GM12875 (cell line): ENCODE results near the gene DNAAF5.

Experiments used
- H3K4me3 ChIP-seq: one replicate; pipeline ENCODE4 v1.5.1; 2011; ENCODE audit warnings: low read depth, low read length, control low read depth
- TF ChIP-seq, protein P1 (sequence below): IDR thresholded peaks from 2 replicates; pipeline ENCODE4 v1.5.1; 2011; ENCODE audit warnings: low read depth, mild to moderate bottlenecking, control low read depth, inconsistent platforms, low read length, moderate library complexity, borderline replicate concordance; ENCODE audit not compliant: insufficient read depth

The DNAAF5 gene

DNA sequence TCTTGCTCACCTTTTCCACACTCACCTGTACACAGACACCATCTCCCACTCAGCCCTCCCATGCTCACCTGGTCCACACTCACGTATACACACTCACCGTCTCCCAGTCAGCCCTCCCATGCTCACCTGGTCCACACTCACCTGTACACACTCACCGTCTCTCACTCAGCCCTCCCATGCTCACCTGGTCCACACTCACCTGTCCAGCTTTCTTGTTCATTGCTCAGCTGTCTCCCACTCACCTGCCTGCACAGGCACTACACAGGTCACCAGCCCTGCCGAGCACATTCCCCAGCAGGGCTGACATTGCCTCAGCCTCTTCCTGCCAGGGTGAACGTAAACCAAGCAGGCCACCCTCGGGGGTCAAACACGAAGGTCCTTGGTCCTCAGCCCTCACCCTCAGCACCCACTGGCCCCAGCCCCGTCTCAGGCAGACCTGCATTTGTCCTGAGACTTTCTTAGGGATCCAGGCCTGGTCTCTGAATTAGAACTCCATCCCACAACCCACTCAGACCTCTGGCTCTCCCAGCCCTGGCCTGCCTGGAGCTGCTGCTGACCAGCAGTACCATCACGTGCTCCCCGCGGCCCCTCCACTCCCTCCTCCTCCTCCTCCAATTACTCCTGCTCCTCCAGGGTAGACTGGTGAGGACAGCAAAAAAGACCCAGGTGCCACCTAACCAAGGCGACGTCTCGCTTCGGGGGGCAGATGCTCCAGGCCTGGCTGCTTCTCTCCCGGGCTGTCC, 12.8 kb upstream of the DNAAF5 start:
- TF ChIP-seq, protein P1, sequence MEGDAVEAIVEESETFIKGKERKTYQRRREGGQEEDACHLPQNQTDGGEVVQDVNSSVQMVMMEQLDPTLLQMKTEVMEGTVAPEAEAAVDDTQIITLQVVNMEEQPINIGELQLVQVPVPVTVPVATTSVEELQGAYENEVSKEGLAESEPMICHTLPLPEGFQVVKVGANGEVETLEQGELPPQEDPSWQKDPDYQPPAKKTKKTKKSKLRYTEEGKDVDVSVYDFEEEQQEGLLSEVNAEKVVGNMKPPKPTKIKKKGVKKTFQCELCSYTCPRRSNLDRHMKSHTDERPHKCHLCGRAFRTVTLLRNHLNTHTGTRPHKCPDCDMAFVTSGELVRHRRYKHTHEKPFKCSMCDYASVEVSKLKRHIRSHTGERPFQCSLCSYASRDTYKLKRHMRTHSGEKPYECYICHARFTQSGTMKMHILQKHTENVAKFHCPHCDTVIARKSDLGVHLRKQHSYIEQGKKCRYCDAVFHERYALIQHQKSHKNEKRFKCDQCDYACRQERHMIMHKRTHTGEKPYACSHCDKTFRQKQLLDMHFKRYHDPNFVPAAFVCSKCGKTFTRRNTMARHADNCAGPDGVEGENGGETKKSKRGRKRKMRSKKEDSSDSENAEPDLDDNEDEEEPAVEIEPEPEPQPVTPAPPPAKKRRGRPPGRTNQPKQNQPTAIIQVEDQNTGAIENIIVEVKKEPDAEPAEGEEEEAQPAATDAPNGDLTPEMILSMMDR, result no peak
- no peak overlapping the region for H3K4me3 ChIP-seq

DNA sequence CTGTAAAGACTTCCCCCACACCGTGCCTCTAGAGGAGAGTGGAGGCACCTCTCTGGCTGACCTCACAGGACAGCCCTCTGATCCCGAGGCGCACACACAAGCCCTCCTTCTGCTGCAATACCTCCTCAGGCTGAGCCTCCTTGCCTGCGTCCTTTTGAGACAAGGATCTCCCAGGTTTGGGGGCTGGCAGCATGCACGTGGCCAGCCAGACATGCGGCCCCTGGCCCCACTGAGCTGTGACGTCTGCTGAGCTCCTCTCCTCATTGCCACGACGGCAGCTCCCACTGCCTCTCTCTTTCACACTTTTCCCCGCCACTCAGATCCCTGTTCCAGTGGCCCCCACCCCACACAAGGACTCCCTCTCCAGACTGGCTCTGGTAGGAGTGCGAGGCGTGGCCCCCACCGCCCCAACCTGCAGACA, 12.2 kb upstream of the DNAAF5 start:
- TF ChIP-seq, protein P1, result no peak
- no peak overlapping the region for H3K4me3 ChIP-seq

DNA sequence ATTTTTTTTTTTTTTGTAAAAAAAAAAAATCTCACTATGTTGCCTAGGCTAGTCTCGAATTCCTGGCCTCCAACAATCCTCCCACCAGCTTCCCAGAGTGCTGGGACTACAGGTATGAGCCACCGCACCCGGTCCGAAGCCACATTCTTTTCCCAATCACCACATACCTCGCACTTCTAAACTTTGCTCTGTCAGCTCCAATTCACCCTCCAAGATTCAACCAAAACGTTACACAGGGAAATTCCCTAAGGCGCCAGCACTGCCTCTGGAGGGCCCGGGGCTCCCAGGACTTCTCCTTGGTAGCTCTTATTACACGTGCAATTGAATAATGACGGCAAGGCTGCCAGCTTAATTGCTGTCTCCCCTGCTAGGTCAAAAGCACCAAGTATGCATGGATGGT, 10.3 kb upstream of the DNAAF5 start:
- H3K4me3 ChIP-seq, result no peak overlapping the region
- TF ChIP-seq, protein P1, result no peak

DNA sequence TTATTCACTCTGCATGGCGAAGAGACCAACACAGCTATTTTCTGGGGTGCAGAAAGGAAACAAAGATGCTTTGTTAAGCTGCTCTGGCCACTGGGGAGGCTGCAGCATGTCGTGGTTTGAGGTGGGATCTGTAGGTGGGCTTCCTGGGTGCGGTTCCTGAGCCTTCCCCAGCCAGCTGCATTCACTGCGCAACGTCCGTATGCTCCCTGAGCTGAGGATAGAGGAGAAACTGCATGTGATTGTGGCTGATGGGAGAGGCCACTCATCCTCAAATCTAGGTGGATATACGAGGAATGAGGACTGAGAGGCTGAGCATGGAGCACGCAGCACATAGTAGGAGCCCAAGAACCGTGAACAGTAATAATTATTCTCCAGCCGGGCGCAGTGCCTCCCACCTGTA, 9.9 kb upstream of the DNAAF5 start:
- H3K4me3 ChIP-seq, result no peak overlapping the region
- TF ChIP-seq, protein P1, result no peak

DNA sequence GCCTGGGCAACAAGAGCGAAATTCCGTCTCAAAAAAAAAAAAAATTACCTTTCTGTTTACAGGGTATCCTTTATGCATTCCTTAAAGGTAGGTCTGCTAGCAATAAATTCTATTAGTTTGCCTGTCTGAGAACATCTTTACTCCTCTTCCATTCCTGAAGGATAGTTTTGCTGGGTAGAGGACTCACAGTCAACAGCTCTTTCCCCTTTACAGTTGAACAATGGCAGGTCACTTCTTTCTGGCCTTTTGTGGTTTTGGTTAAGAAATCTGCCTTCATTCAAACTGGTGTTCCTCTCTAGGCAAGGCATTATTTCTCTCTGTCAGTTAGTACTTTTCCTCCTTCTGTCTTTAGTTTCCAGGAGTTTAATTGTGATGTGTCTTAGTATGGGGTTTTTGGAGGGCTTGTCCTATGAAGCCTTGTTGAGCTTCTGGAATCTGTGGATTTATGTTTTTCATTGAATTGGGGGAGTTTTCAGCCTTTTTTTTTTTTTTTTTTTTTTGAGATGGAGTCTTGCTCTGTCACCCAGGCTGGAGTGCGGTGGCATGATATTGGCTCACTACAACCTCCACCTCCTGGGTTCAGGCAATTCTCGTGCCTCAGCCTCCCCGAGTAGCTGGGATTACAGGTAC, 4.8 kb upstream of the DNAAF5 start:
- TF ChIP-seq, protein P1, result no peak
- H3K4me3 ChIP-seq, result no peak overlapping the region

DNA sequence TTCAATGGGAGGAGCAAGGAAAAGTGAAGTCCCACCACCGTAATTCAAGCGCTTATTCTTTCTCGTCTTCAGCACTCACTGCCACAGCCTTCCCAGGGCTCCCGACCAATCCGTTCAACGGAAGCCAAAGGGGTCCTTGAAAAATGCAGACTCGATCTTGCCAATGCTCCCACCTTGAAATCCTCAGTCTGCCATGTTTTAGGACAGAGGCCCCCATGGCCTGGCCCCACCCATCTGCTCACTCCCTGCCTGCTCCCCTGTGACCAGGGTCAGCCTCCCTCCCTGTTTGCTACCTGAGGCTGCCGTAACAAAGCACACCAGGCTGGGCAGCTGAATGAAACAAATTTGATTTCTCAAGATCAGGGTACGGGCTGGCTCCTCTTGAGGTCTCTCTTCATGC, 3.0 kb upstream of the DNAAF5 start:
- TF ChIP-seq, protein P1, result no peak
- no peak overlapping the region for H3K4me3 ChIP-seq

DNA sequence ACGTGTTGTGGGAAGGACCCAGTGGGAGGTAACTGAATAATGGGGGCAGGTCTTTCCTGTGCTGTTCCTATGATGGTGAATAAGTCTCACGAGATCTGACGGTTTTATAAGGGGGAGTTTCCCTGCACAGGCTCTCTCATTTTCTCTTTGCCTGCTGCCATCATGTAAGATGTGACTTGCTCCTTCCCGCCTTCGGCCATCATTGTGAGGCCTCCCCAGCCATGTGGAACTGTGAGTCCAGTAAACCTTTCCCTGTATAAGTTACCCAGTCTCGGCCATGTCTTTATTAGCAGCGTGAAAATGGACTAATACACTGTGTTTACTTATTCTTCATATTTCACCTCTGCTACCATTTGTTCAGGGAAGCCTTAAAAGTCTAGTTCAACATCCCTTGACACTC, 2.2 kb upstream of the DNAAF5 start:
- TF ChIP-seq, protein P1, result no peak
- H3K4me3 ChIP-seq, result no peak overlapping the region
